Stomach (tissue), 4 donors: ENCODE results near the gene FOS.

ENCODE experiments used
- CTCF ChIP-seq, 7 experiments: fragments of 450-650 bp in 4 of 7; fragments of 200-600 bp in 3 of 7; sonication (generic) in 3 of 7; IDR thresholded peaks; one replicate each; pipeline ENCODE4 v1.5.1; 2016 to 2019; ENCODE audit warnings: antibody characterized with exemption in 7 of 7, control low read depth in 2 of 7, mild to moderate bottlenecking in 1 of 7
- POLR2A ChIP-seq, 4 donors: fragments of 450-650 bp; IDR thresholded peaks; one replicate each; pipeline ENCODE4 v1.6.1; 2016; ENCODE audit warnings: antibody characterized with exemption in 4 of 4, control low read depth in 2 of 4, mild to moderate bottlenecking in 1 of 4, moderate library complexity in 1 of 4

DNA sequence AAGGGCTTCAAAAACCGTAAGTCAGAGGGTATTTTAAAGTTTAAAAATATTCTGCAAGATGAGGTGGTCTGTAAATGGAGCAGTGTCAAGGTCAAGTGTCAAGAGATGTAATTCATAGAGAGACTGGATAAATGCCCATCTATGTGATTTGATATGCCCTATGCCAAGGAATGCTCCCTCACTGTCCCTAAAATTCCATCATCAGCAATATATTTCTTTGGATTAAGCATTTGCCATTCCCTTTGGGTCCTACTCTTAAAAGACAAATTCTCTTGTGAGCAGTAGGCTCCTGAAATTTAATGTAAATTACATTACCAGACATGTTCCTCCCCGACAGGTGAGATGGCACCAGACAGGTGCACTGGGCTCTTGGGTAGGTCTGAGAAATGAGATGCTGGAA lies 16.0 kb upstream of the FOS start:
- TF ChIP-seq CTCF (IDR thresholded peaks at IDR 0.05) (no peak), POLR2A (IDR thresholded peaks at IDR 0.05) (no peak)
